Ovary (tissue), 9 donors: Measurements from ENCODE around the gene SH3RF3. TPM values are rescaled to one million over a fixed set of nuclear protein-coding genes. Genes with fewer than 3 reads are reported as not detected.

ENCODE experiments used
- DNase-seq, 5 donors: peaks; one replicate each; pipeline ENCODE4 v3.0.0-alpha.2; 2019 to 2020
- H3K27ac ChIP-seq, 2 donors: fragments of 200-600 bp; one replicate each; pipeline versions ENCODE4 v1.5.1 to v1.8.0; 2019 to 2022
- H3K27me3 ChIP-seq: fragments of 200-600 bp; one replicate; pipeline ENCODE4 v1.8.0; 2022
- H3K36me3 ChIP-seq: fragments of 200-600 bp; sonication (generic); one replicate; pipeline ENCODE4 v1.5.1; 2019
- H3K4me1 ChIP-seq: one replicate; pipeline ENCODE4 v1.8.1; 2013; ENCODE audit warnings: mild to moderate bottlenecking, moderate library complexity; ENCODE audit not compliant: insufficient read depth
- H3K4me3 ChIP-seq: fragments of 200-600 bp; sonication (generic); one replicate; pipeline ENCODE4 v1.5.1; 2017
- H3K9me3 ChIP-seq, 2 donors: fragments of 200-600 bp in 1 of 2; sonication (generic) in 1 of 2; one replicate each; pipeline versions ENCODE4 v1.5.1 to v1.8.1; 2013 to 2019; ENCODE audit warnings: mild to moderate bottlenecking in 1 of 2, moderate library complexity in 1 of 2
- EP300 ChIP-seq: sonication (generic); formaldehyde crosslinking; IDR thresholded peaks from one replicate; pipeline ENCODE4 v1.6.1; 2017; ENCODE audit warnings: antibody characterized with exemption
- POLR2A ChIP-seq: fragments of 450-650 bp; IDR thresholded peaks from one replicate; pipeline ENCODE4 v1.6.1; 2017; ENCODE audit warnings: antibody characterized with exemption, mild to moderate bottlenecking, moderate library complexity
- WGBS, 3 donors: extraction: QIAGEN DNeasy Blood & Tissue Kit in 1 of 3; methylation state at CpG; one replicate each; pipeline versions ENCODE4 v1.1.5 to v1.1.7; 2013 to 2017; 5-methylcytosine and 5-hydroxymethylcytosine counted together
- intact Hi-C, 4 donors: fragments of 100-400 bp; cut with DNase I; formaldehyde crosslinking; loops; one replicate each; pipeline versions ENCODE4 v1.11.0 to v1.15.1; 2022 to 2023
- polyA plus RNA-seq, 2 donors: library from polyadenylated mRNA; stranded (reverse); fragments of 200-250 nt in 1 of 2; fragments of 350-450 nt in 1 of 2; fragmentation: Illumina TruSeq in 1 of 2; extraction: RNeasy Lipid Tissue Mini Kit (QIAGEN cat#74804) in 1 of 2; gene quantifications; one replicate each; pipeline ENCODE4 v1.2.3, GENCODE V29; 2013 to 2014
- total RNA-seq, 7 donors: library from RNA; depleted of rRNA in 2 of 7; stranded (reverse); fragments of >200 nt in 2 of 7; fragmentation: NEBNext Ultra II Directional in 3 of 7; extraction: Animal tissue kit (Norgen Biotek cat#: 25700) in 3 of 7; gene quantifications; one replicate each; pipeline versions ENCODE4 v1.1.0 to v1.2.4, GENCODE V29; 2016 to 2023
- TF ChIP-seq, protein P1 (sequence below), 3 donors: fragments of 450-650 bp in 2 of 3; fragments of 200-600 bp in 1 of 3; IDR thresholded peaks; one replicate each; pipeline versions ENCODE4 v1.5.1 to v1.8.0; 2016 to 2022; ENCODE audit warnings: antibody characterized with exemption in 3 of 3, mild to moderate bottlenecking in 1 of 3
- donor health status: DM: no; HTN: no; CAD: no; lungs with moderate emphysema.
- donor health status: DM: no; HTN: no; CAD: no.
- donor health status: Bipolar disorder and iron deficiency.
- donor health status: DM: yes; HTN: yes; CAD: no.
- donor health status: DM: no; HTN: no; CAD: no.
- donor health status: DM: yes; HTN: yes; CAD: no.

SH3RF3 gene
- total and polyA plus RNA-seq, 9 donors: 2.7 to 10.1 (median 4.5) TPM

DNA sequence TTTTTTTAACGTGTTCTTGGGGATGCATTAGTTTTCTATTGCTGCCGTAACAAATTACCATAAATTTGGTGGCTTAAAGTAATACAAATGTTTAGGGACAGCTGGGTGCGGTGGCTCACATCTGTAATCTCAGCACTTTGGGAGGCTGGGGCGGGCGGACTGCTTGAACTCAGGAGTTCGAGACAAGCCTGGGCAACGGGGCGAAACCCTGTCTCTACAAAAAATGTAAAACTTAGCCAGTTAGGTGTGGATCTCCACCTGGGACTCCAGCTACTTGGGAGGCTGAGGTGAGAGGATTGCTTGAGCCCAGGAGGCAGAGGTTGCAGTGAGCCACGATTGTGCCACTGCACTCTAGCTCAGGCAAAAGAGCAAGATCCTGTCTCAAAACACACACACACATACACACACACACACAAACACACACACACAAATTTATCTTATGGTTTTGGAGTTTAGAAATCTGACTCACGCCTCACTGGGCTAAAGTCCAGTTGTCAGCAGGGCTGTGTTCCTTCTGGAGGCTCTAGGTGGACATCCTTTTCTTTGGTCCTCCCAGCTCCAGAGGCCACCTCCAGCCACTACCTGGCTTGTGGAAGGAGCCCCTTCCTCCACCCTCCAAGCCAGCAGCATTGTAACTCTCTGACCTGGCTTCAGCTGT, 408.7 kb downstream of the SH3RF3 start:
- no peak overlapping the region for H3K27ac ChIP-seq
- TF ChIP-seq EP300 (no peak), POLR2A (no peak)
- TF ChIP-seq, protein P1, sequence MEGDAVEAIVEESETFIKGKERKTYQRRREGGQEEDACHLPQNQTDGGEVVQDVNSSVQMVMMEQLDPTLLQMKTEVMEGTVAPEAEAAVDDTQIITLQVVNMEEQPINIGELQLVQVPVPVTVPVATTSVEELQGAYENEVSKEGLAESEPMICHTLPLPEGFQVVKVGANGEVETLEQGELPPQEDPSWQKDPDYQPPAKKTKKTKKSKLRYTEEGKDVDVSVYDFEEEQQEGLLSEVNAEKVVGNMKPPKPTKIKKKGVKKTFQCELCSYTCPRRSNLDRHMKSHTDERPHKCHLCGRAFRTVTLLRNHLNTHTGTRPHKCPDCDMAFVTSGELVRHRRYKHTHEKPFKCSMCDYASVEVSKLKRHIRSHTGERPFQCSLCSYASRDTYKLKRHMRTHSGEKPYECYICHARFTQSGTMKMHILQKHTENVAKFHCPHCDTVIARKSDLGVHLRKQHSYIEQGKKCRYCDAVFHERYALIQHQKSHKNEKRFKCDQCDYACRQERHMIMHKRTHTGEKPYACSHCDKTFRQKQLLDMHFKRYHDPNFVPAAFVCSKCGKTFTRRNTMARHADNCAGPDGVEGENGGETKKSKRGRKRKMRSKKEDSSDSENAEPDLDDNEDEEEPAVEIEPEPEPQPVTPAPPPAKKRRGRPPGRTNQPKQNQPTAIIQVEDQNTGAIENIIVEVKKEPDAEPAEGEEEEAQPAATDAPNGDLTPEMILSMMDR (IDR thresholded peaks at IDR 0.05): no peak
- intact Hi-C loops: no loop called here
- H3K4me3 ChIP-seq: no peak overlapping the region
- peaks cover 6% of the 10 kb centered on the region for H3K4me1 ChIP-seq
- DNase-seq: no peak
- H3K27me3 ChIP-seq: no peaks in the 10 kb centered on the region
- WGBS, 3 donors: 77 to 80% (median 78%) methylated on average over 10 of the region's 10 CpGs
- no peaks in the 10 kb centered on the region for H3K9me3 ChIP-seq
- H3K36me3 ChIP-seq: no peaks in the 10 kb centered on the region

DNA sequence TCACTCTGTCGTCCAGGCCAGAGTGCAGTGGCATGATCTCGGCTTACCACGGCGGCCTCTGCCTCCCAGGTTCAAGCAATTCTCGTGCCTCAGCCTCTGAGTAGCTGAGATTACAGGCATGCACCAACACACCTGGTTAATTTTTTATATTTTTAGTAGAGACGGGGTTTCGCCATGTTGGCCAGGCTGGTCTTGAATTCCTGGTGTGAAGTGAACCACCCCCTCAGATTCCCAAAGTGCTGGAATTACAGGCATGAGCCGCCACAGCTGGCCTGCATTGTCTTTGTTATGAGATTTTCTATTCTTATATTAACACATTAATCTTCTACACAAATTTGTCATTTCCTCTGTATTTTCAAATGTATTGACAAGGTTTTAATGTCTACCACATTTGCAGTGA, 409.5 kb downstream of the SH3RF3 start:
- peaks cover 6% of the 10 kb centered on the region for H3K4me1 ChIP-seq
- 30 to 49% (median 37%) methylated on average over 8 of the region's 8 CpGs for WGBS, 3 donors
- no peak overlapping the region for H3K4me3 ChIP-seq
- no peak for DNase-seq
- H3K36me3 ChIP-seq: no peaks in the 10 kb centered on the region
- no peak overlapping the region for H3K27ac ChIP-seq
- TF ChIP-seq POLR2A (no peak), EP300 (no peak)
- TF ChIP-seq, protein P1 (IDR thresholded peaks at IDR 0.05): no peak
- intact Hi-C loops: no loop called here
- no peaks in the 10 kb centered on the region for H3K9me3 ChIP-seq
- H3K27me3 ChIP-seq: no peaks in the 10 kb centered on the region

DNA sequence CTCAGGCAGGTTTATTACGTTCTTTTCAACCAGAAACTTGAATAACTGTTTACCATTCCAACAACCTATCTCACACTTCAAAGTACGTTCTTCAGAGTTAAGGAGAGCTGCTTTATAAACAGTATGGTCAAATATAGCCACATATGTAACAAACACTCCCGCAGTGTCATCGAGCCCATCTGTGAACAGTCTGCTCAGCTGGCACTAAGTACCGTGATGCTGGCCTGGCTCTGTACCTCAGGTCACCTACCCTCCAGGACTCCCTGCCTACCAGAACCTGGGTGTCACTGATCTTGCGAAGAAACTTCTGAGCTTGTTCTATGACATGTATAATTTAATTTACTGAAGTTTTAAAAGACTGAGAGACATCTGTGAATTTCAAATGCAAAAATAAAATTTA, 413.4 kb downstream of the SH3RF3 start:
- no peak for DNase-seq
- WGBS, 3 donors: 60 to 85% (median 74%) methylated on average over 6 of the region's 6 CpGs
- Histone ChIP-seq H3K27ac (no peak overlapping the region), H3K36me3 (no peaks in the 10 kb centered on the region), H3K9me3 (no peaks in the 10 kb centered on the region), H3K4me1 (peaks cover 4% of the 10 kb centered on the region), H3K27me3 (no peaks in the 10 kb centered on the region), H3K4me3 (no peak overlapping the region)
- intact Hi-C loops: loop anchor here in 2 of 4 donors (10.0 kb wide), 1 partner anchor 172 kb away; no protein-coding TSS in a partner anchor
- TF ChIP-seq EP300 (no peak), POLR2A (no peak)
- TF ChIP-seq, protein P1 (IDR thresholded peaks at IDR 0.05): no peak

DNA sequence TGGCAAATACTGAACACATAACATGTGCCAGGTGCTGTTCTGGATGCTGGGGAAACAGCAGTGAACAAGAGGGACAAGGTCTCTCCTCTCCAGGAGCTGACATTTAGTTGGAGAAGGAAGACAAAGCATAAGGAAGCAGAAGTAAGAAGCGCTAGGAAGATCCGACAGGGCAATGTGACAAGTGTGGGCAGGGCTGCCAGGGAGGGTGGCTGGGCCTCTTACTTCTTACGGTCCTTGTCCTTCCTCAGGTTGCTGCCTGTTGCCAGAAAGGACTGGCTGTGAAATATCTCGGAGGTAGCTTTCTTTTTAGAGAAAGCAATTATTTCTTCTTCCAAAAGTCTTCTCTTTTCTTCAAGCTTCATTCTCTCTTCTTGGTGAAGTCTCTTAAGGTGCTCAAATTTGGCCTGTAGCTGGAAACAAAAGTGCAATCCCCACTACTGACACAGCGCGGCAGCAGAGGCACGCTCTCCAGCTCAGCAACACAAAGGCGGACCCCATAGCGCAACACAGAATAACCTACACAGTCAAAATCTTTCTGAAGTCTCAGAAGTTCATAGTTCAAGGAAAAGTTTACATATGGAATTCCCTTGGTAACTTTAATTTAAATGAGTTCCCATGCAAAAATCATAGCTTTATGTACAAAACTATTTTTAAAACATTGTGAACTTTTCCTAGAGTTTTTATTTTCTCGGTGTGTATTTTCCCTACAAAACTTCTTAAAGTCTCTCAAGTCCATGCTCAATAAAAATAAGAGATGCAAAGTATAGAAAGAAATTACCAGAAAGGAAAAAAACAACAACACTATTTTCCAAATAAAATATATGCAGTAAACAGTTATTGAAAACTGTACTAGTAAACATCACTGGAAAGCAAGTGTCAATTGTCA, 417.1 kb downstream of the SH3RF3 start:
- DNase-seq: peak; percentile 53 to 85 (median 75)
- WGBS, 3 donors: 33 to 36% (median 36%) methylated on average over 10 of the region's 10 CpGs
- Histone ChIP-seq H3K27me3 (no peaks in the 10 kb centered on the region), H3K9me3 (no peaks in the 10 kb centered on the region), H3K36me3 (no peaks in the 10 kb centered on the region), H3K4me3 (no peak overlapping the region), H3K27ac (no peak overlapping the region), H3K4me1 (no peaks in the 10 kb centered on the region)
- intact Hi-C loops: loop anchor here (5.0 to 10.0 kb wide), 3 partner anchors 169 to 186 kb away; no protein-coding TSS in a partner anchor
- no peak for TF ChIP-seq EP300
- no peak for TF ChIP-seq POLR2A
- TF ChIP-seq, protein P1 (IDR thresholded peaks at IDR 0.05): peak; percentile 80 to 92 (median 85)
